Tibial nerve (tissue), 4 donors: ENCODE measurements around the gene ABCA10.
A peak's percentile ranks its signal among the peaks of the same experiment; 100 is the strongest.

Source experiments
- CTCF ChIP-seq, 5 experiments: fragments of 200-600 bp in 3 of 5; fragments of 450-650 bp in 2 of 5; sonication (generic) in 3 of 5; IDR thresholded peaks; one replicate each; pipeline ENCODE4 v1.5.1; 2016 to 2019; ENCODE audit warnings: antibody characterized with exemption in 5 of 5, mild to moderate bottlenecking in 3 of 5, moderate library complexity in 2 of 5
- EP300 ChIP-seq, 2 donors: sonication (generic); formaldehyde crosslinking; IDR thresholded peaks; one replicate each; pipeline ENCODE4 v1.6.1; 2017; ENCODE audit warnings: antibody characterized with exemption in 2 of 2, mild to moderate bottlenecking in 1 of 2
- POLR2A ChIP-seq, 2 donors: fragments of 450-650 bp; IDR thresholded peaks; one replicate each; pipeline ENCODE4 v1.6.1; 2017; ENCODE audit warnings: antibody characterized with exemption in 2 of 2, mild to moderate bottlenecking in 2 of 2, moderate library complexity in 2 of 2

DNA sequence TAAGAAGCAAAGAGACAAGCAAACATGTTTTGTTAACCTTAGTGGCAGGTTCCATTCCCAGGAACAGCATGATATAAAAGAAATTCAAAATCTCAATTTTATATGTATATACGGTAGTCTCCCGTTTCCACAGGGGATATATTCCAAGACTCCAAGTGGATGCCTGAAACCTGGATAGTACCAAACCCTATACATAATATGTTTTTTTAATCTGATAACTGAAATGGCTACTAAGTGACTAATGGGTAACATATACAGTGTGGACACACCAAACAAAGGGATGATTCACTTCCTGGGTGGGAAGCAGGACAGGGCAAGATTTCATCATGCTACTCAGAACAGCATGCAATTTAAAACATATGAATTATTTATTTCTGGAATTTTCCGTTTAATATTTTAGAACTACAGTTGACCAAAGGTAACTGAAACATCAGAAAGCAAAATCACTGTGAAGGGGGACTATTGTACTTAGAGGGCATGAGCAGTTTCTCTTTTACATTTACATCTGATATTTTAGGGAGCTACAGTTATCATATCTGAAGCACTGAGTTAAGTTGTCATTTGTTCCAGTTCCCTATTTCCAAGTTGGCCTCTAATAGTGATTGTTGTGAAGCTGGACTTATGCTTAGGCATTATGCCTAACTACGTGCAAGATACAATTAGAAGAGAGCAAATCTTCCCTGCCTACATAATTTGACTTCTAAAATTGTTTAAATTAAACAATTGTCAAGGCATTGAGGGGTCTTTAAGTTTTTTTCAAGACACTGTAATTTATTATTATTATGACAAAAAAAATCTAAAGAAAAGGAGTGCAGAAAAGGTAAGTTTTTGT is 52.8 kb downstream of the ABCA10 start:
- TF ChIP-seq POLR2A (IDR thresholded peaks at IDR 0.05) (no peak), CTCF (IDR thresholded peaks at IDR 0.05) (no peak), EP300 (IDR thresholded peaks at IDR 0.05) (peak in 1 of 2 donors; percentile 44)
